SK-N-SH (cell line): ENCODE data around the gene CARMIL3. TPM values are rescaled to one million over a fixed set of nuclear protein-coding genes. Genes with fewer than 3 reads are reported as not detected.

ENCODE experiments used
- CTCF ChIA-PET: fragments of 300-600, 350-600 bp; formaldehyde crosslinking; extraction: SDS; loops from one replicate; lab custom pipeline; 2021; lab: Yijun Ruan, JAX
- POLR2A ChIA-PET: fragments of 350-600 bp; sonication (Branson Sonifier 250); formaldehyde crosslinking; extraction: SDS; loops from one replicate; lab custom pipeline; 2020; ENCODE audit warnings: antibody characterized with exemption, inconsistent platforms; lab: Yijun Ruan, JAX
- DNase-seq: peaks from one replicate; pipeline ENCODE4 v3.0.0; 2012
- H2AFZ ChIP-seq: fragments of 200-600 bp; sonication (generic); 2 replicates; pipeline ENCODE4 v1.8.1; 2016; ENCODE audit warnings: antibody characterized with exemption, mild to moderate bottlenecking, low read depth
- H3F3A ChIP-seq: fragments of 200-600 bp; sonication (generic); replicated peaks from 2 replicates; pipeline ENCODE3; 2016; ENCODE audit warnings: antibody characterized with exemption, mild to moderate bottlenecking; ENCODE audit not compliant: insufficient read depth
- H3K27ac ChIP-seq, 2 experiments: fragments of 200-500 bp in 1 of 2; fragments of 200-600 bp in 1 of 2; sonication (Bioruptor generic) in 1 of 2; sonication (generic), shearing (Covaris generic) in 1 of 2; 2 replicates each; pipeline versions ENCODE4 v1.5.1 to v1.6.1; 2014 to 2016; ENCODE audit warnings: low read depth in 2 of 2, inconsistent platforms in 1 of 2, low read length in 1 of 2, mild to moderate bottlenecking in 1 of 2, mixed read lengths in 1 of 2
- H3K27me3 ChIP-seq: fragments of 200-600 bp; sonication (generic), shearing (Covaris generic); 2 replicates; pipeline ENCODE4 v1.6.1; 2016; ENCODE audit warnings: mixed run types; ENCODE audit not compliant: insufficient read depth
- H3K36me3 ChIP-seq, 2 experiments: fragments of 200-500 bp in 1 of 2; fragments of 200-600 bp in 1 of 2; sonication (Bioruptor generic) in 1 of 2; sonication (generic) in 1 of 2; replicated peaks in 1 of 2; 2 replicates each; pipeline versions ENCODE3 to v1.5.1; 2014 to 2016; ENCODE audit warnings: low read length in 1 of 2, mild to moderate bottlenecking in 1 of 2; ENCODE audit not compliant: insufficient read depth in 2 of 2, control insufficient read depth in 1 of 2
- H3K4me1 ChIP-seq, 2 experiments: fragments of 200-500 bp in 1 of 2; fragments of 200-600 bp in 1 of 2; sonication (Bioruptor generic) in 1 of 2; sonication (generic), shearing (Covaris generic) in 1 of 2; 2 replicates each; pipeline versions ENCODE4 v1.5.1 to v1.6.1; 2014 to 2016; ENCODE audit warnings: low read depth in 1 of 2, low read length in 1 of 2, mixed run types in 1 of 2; ENCODE audit not compliant: insufficient read depth in 2 of 2, control insufficient read depth in 1 of 2
- H3K4me2 ChIP-seq: fragments of 200-600 bp; sonication (generic), shearing (Covaris generic); 2 replicates; pipeline ENCODE4 v1.6.1; 2017; ENCODE audit warnings: mixed run types
- H3K4me3 ChIP-seq, 2 experiments: fragments of 200-500 bp in 1 of 2; fragments of 200-600 bp in 1 of 2; sonication (Bioruptor generic) in 1 of 2; sonication (generic), shearing (Covaris generic) in 1 of 2; 2 replicates each; pipeline versions ENCODE4 v1.5.1 to v1.8.1; 2014 to 2016; ENCODE audit warnings: low read depth in 2 of 2, inconsistent platforms in 1 of 2, low read length in 1 of 2, mild to moderate bottlenecking in 1 of 2, mixed read lengths in 1 of 2, moderate library complexity in 1 of 2
- H3K79me2 ChIP-seq: fragments of 200-600 bp; sonication (generic); 2 replicates; pipeline ENCODE4 v1.8.1; 2017; ENCODE audit warnings: mild to moderate bottlenecking; ENCODE audit not compliant: insufficient read depth
- H3K9ac ChIP-seq: fragments of 200-600 bp; sonication (generic); 2 replicates; pipeline ENCODE4 v1.6.1; 2017; ENCODE audit warnings: mixed run types
- H3K9me2 ChIP-seq: fragments of 200-600 bp; sonication (generic); 2 replicates; pipeline ENCODE4 v1.6.1; 2017; ENCODE audit warnings: mixed run types
- H3K9me3 ChIP-seq: fragments of 200-600 bp; sonication (generic); 2 replicates; pipeline ENCODE4 v1.6.1; 2017; ENCODE audit warnings: mixed run types, mild to moderate bottlenecking, moderate library complexity
- H4K20me1 ChIP-seq: fragments of 200-600 bp; sonication (generic); 2 replicates; pipeline ENCODE4 v1.6.1; 2017; ENCODE audit warnings: mild to moderate bottlenecking, mixed run types; ENCODE audit not compliant: insufficient read depth
- CHD2 ChIP-seq: fragments of 150-350 bp; IDR thresholded peaks from 2 replicates; pipeline ENCODE4 v1.6.1; 2018; ENCODE audit warnings: low read length; ENCODE audit not compliant: partially characterized antibody
- CTCF ChIP-seq: fragments of 200-600 bp; sonication (generic); IDR thresholded peaks from 2 replicates; pipeline ENCODE4 v1.6.1; 2017; ENCODE audit warnings: antibody characterized with exemption, mild to moderate bottlenecking, moderate library complexity
- ELF1 ChIP-seq: IDR thresholded peaks from 2 replicates; pipeline ENCODE4 v1.4.0; 2012
- FOXM1 ChIP-seq: IDR thresholded peaks from 2 replicates; pipeline ENCODE4 v1.4.0; 2012; ENCODE audit warnings: low read depth, mild to moderate bottlenecking
- IRF3 ChIP-seq: fragments of 150-350 bp; IDR thresholded peaks from 2 replicates; pipeline ENCODE4 v1.6.1; 2016; ENCODE audit warnings: mild to moderate bottlenecking, low read depth, low read length
- MEF2A ChIP-seq: IDR thresholded peaks from 2 replicates; pipeline ENCODE4 v1.4.0; 2012; ENCODE audit warnings: low read depth, borderline replicate concordance
- MXI1 ChIP-seq: IDR thresholded peaks from 2 replicates; pipeline ENCODE4 v1.6.1; 2012; ENCODE audit warnings: mild to moderate bottlenecking, low read depth, low read length, improper control_type of control experiment
- NFIC ChIP-seq: IDR thresholded peaks from 2 replicates; pipeline ENCODE4 v1.4.0; 2012; ENCODE audit warnings: borderline replicate concordance
- NRF1 ChIP-seq: IDR thresholded peaks from 2 replicates; pipeline ENCODE4 v1.6.1; 2012; ENCODE audit warnings: low read depth, mild to moderate bottlenecking, low read length
- PBX3 ChIP-seq: IDR thresholded peaks from 2 replicates; pipeline ENCODE4; 2012
- POLR2AphosphoS5 ChIP-seq: IDR thresholded peaks from 2 replicates; pipeline ENCODE4 v1.6.1; 2012; ENCODE audit warnings: low read depth, low read length
- RAD21 ChIP-seq: IDR thresholded peaks from 2 replicates; pipeline ENCODE4 v1.6.1; 2012; ENCODE audit warnings: mild to moderate bottlenecking, low read length
- RXRA ChIP-seq: IDR thresholded peaks from 2 replicates; pipeline ENCODE4 v1.4.0; 2012; ENCODE audit warnings: low read depth, mild to moderate bottlenecking, borderline replicate concordance
- USF2 ChIP-seq: fragments of 150-350 bp; IDR thresholded peaks from 2 replicates; pipeline ENCODE4 v1.6.1; 2017; ENCODE audit warnings: antibody characterized with exemption, low read length, low read depth, borderline replicate concordance
- WGBS: methylation state at CpG from one replicate; pipeline ENCODE4 v1.1.6; 2017; ENCODE audit warnings: low lambda C conversion rate; 5-methylcytosine and 5-hydroxymethylcytosine counted together
- polyA plus RNA-seq, 3 experiments: library from polyadenylated mRNA; depleted of rRNA; stranded (reverse); fragments of >200 nt; gene quantifications; 2 replicates each; pipeline ENCODE4 v1.2.3, GENCODE V29; 2012

Gene CARMIL3
- polyA plus RNA-seq, 1 of the 3 experiments (the other 2 are of a cell fraction) = 0.43 TPM

- peak overlapping the region; percentile 96; the same call in 1 of the 2 replicates for H2AFZ ChIP-seq
- no peaks in the 10 kb centered on the region for H3K9me3 ChIP-seq
- no peaks in the 10 kb centered on the region for H4K20me1 ChIP-seq
- ChIA-PET POLR2A (interaction anchor here (0.5 to 3.1 kb wide), 11 partner anchors 22 to 549 kb away, joined by 3 to 22 read pairs (median 6); partner anchors contain the start of genes DCAF11, EMC9, NRL and PCK2), CTCF (interaction anchor here (0.7 to 42.8 kb wide), 6 partner anchors 29 to 462 kb away, joined by 3 to 1159 read pairs (median 5); partner anchors contain the start of genes IRF9 and PCK2)
- peak overlapping the region; percentile 88 for H3K4me2 ChIP-seq
- no peaks in the 10 kb centered on the region for H3K9me2 ChIP-seq
- no peaks in the 10 kb centered on the region; the same call in 1 of the 2 replicates for H3K27me3 ChIP-seq
- peaks cover 0 to 18% of the 10 kb centered on the region in 2 experiments; a peak in 1 of 4 replicates for H3K4me1 ChIP-seq
- DNase-seq = no peak
- H3K36me3 ChIP-seq = no peaks in the 10 kb centered on the region
- TF ChIP-seq NRF1 (no peak), NFIC (no peak), POLR2AphosphoS5 (no peak), MXI1 (no peak), USF2 (no peak), IRF3 (no peak), RXRA (no peak), PBX3 (no peak), ELF1 (no peak), CTCF (no peak), CHD2 (no peak), FOXM1 (no peak), RAD21 (no peak), MEF2A (no peak)
- 54% methylated on average over 13 of the region's 20 CpGs for WGBS
- H3K4me3 ChIP-seq = peak overlapping the region; percentile 72 to 80
- H3K79me2 ChIP-seq = no peaks in the 10 kb centered on the region
- H3F3A ChIP-seq = no peaks in the 10 kb centered on the region
- H3K9ac ChIP-seq = peak overlapping the region; percentile 53; the same call in 1 of the 2 replicates
- peak overlapping the region in 1 of 2 experiments; percentile 81; a peak in 2 of 4 replicates for H3K27ac ChIP-seq
Measured at GRCh38 chr14:24051176-24051788, 527 bp upstream of the CARMIL3 start.
